Measurements from ENCODE around the gene TMEM123. TPM values are rescaled to one million over a fixed set of nuclear protein-coding genes. Genes with fewer than 3 reads are reported as not detected.

Gene TMEM123
- total and polyA plus RNA-seq, 2 of the 13 experiments (the other 11 are each of a cell fraction or from before 2014, with no cell fraction given), result 365 to 2,761 TPM

DNA sequence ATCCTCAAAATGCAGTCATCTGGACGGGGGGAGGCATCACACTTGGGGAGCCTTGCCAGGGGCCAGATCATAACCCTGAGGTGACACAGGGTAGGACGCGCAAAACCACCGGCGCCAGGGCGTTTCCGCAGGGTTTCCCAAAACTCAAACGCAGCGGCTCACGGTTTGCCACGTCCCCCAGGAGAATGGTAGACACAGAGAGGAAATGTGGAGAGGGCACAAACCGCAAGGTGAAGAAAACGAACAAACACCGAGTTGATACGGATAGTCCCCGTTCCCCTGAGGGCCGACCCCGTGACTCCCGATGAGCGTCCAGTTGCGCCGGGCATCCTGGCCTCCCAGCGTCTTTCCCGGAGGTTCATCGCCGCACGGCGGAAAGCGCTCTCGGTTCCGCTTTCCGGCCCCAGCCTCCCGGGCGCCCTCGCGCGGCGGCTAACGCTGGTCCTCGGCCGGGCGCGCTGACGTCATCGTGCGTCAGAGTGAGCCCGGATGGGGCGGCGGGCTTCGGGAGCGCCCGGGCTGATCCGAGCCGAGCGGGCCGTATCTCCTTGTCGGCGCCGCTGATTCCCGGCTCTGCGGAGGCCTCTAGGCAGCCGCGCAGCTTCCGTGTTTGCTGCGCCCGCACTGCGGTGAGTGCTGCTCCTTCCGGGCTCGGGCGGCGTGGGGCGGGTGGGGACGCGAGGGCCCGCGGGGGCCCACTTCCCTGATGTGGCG, 105.7 kb downstream of the TMEM123 start, which contains the start of gene BIRC2 (continued):
- TF ChIP-seq KIAA2018 (CRISPR knock-in tag; IDR thresholded peaks at IDR 0.05; ENCODE audit: borderline replicate concordance) (no peak), NONO (IDR thresholded peaks at IDR 0.05) (no peak), NONO (CRISPR knock-in tag; conservative IDR thresholded peaks at IDR 0.05) (peak; percentile 89), RFXAP (CRISPR knock-in tag; IDR thresholded peaks at IDR 0.05; ENCODE audit: borderline replicate concordance) (peak; percentile 80; the same call in 1 of the 2 replicates), MXD1 (CRISPR knock-in tag; IDR thresholded peaks at IDR 0.05) (peak; percentile 75), ZNF143 (CRISPR knock-in tag; IDR thresholded peaks at IDR 0.05) (peak; percentile 71), CENPT (CRISPR knock-in tag; IDR thresholded peaks at IDR 0.05; ENCODE audit: low read depth) (no peak), EED (CRISPR knock-in tag; IDR thresholded peaks at IDR 0.05) (peak; percentile 78; the same call in 1 of the 2 replicates), HOXA3 (CRISPR knock-in tag; IDR thresholded peaks at IDR 0.05) (peak; percentile 99), ZFP37 (CRISPR knock-in tag; IDR thresholded peaks at IDR 0.05; ENCODE audit: borderline replicate concordance) (no peak), KLF15 (CRISPR knock-in tag; IDR thresholded peaks at IDR 0.05; ENCODE audit: borderline replicate concordance) (peak; percentile 2; the same call in 1 of the 2 replicates), ZNF749 (CRISPR knock-in tag; IDR thresholded peaks at IDR 0.05; ENCODE audit: borderline replicate concordance) (no peak), SNAI1 (CRISPR knock-in tag; IDR thresholded peaks at IDR 0.05; ENCODE audit: borderline replicate concordance) (peak; percentile 66), EHMT2 (IDR thresholded peaks at IDR 0.05; ENCODE audit: borderline replicate concordance, low read depth, low read length) (no peak), ATF3 (CRISPR knock-in tag; IDR thresholded peaks at IDR 0.05) (peak; percentile 92), NCOA2 (CRISPR knock-in tag; IDR thresholded peaks at IDR 0.05) (no peak; the same call in 1 of the 2 replicates), FOSL1 (CRISPR knock-in tag; IDR thresholded peaks at IDR 0.05; ENCODE audit: borderline replicate concordance) (no peak), ZNF674 (CRISPR knock-in tag; IDR thresholded peaks at IDR 0.05; ENCODE audit: low read depth) (no peak), NCOA5 (CRISPR knock-in tag; IDR thresholded peaks at IDR 0.05) (no peak), THAP11 (CRISPR knock-in tag; IDR thresholded peaks at IDR 0.05) (peak; percentile 75)

Measured in HepG2 (cell line).